CD14-positive monocyte (primary cell): ENCODE measurements around the gene WNT10A. TPM values are rescaled to one million over a fixed set of nuclear protein-coding genes. Genes with fewer than 3 reads are reported as not detected.

Source experiments
- DNase-seq, 3 donors: peaks; one replicate each; pipeline ENCODE4 v3.0.0-alpha.2; 2011 to 2022
- H2AFZ ChIP-seq: 2 replicates; pipeline ENCODE4 v1.6.0; 2012; ENCODE audit warnings: mild to moderate bottlenecking, low read depth, low read length, inconsistent platforms; ENCODE audit not compliant: insufficient read depth, poor library complexity, severe bottlenecking
- H3K27ac ChIP-seq, 2 donors: 1 replicate in 1 of 2; 2 replicates in 1 of 2; pipeline ENCODE4 v1.5.1; 2012 to 2013; ENCODE audit warnings: low read length in 2 of 2, control low read depth in 1 of 2, inconsistent platforms in 1 of 2, low read depth in 1 of 2, mild to moderate bottlenecking in 1 of 2
- H3K27me3 ChIP-seq, 2 donors: one replicate each; pipeline versions ENCODE4 v1.6.0 to v1.6.1; 2011 to 2013; ENCODE audit warnings: low read length in 2 of 2; ENCODE audit not compliant: control insufficient read depth in 2 of 2, insufficient read depth in 2 of 2
- H3K36me3 ChIP-seq, 2 donors: replicated peaks in 1 of 2; 1 replicate in 1 of 2; 2 replicates in 1 of 2; pipeline versions ENCODE4 v1.5.1 to v1.6.1; 2012 to 2013; ENCODE audit warnings: low read length in 2 of 2, control low read depth in 1 of 2, inconsistent platforms in 1 of 2, mild to moderate bottlenecking in 1 of 2; ENCODE audit not compliant: insufficient read depth in 2 of 2, control insufficient read depth in 1 of 2
- H3K4me1 ChIP-seq, 2 donors: 1 replicate in 1 of 2; 2 replicates in 1 of 2; pipeline versions ENCODE4 v1.5.1 to v1.6.1; 2012 to 2013; ENCODE audit warnings: low read length in 2 of 2, control low read depth in 1 of 2, inconsistent platforms in 1 of 2, mild to moderate bottlenecking in 1 of 2, moderate library complexity in 1 of 2; ENCODE audit not compliant: insufficient read depth in 2 of 2, control insufficient read depth in 1 of 2
- H3K4me2 ChIP-seq: replicated peaks from 2 replicates; pipeline ENCODE3; 2012; ENCODE audit warnings: low read length, moderate library complexity, mild to moderate bottlenecking; ENCODE audit not compliant: poor library complexity, severe bottlenecking; ENCODE audit errors: extremely low read depth
- H3K4me3 ChIP-seq, 3 experiments: fragments of 200-600 bp in 1 of 3; sonication (generic) in 1 of 3; replicated peaks in 1 of 3; 1 replicate in 2 of 3; 2 replicates in 1 of 3; pipeline ENCODE4 v1.5.1; 2011 to 2013; ENCODE audit warnings: low read length in 3 of 3, mild to moderate bottlenecking in 3 of 3, control low read depth in 2 of 3, low read depth in 2 of 3, inconsistent platforms in 1 of 3, moderate library complexity in 1 of 3
- H3K79me2 ChIP-seq: 2 replicates; pipeline ENCODE4 v1.6.0; 2012; ENCODE audit warnings: mild to moderate bottlenecking, control low read depth, inconsistent platforms, low read length, moderate library complexity; ENCODE audit not compliant: insufficient read depth
- H3K9ac ChIP-seq: 2 replicates; pipeline ENCODE4 v1.6.0; 2017; ENCODE audit warnings: low read length, mild to moderate bottlenecking; ENCODE audit not compliant: insufficient read depth, poor library complexity, severe bottlenecking
- H3K9me3 ChIP-seq, 2 donors: replicated peaks in 1 of 2; 1 replicate in 1 of 2; 2 replicates in 1 of 2; pipeline versions ENCODE4 v1.5.1 to v1.6.1; 2012 to 2013; ENCODE audit warnings: low read length in 2 of 2, control low read depth in 1 of 2; ENCODE audit not compliant: control insufficient read depth in 1 of 2, insufficient read depth in 1 of 2
- H4K20me1 ChIP-seq: 2 replicates; pipeline ENCODE4 v1.6.0; 2012; ENCODE audit warnings: mild to moderate bottlenecking, low read length, control low read depth, moderate library complexity; ENCODE audit not compliant: insufficient read depth
- H3K27ac Mint-ChIP-seq, 7 donors: one replicate each; pipeline ENCODE4 v1.8.0; 2020; ENCODE audit warnings: mild to moderate bottlenecking in 7 of 7, mixed read lengths in 7 of 7, moderate library complexity in 6 of 7, inconsistent platforms in 2 of 7
- H3K27me3 Mint-ChIP-seq, 3 donors: one replicate each; pipeline ENCODE4 v1.8.0; 2021 to 2022; ENCODE audit warnings: low read depth in 3 of 3, mild to moderate bottlenecking in 3 of 3, mixed read lengths in 3 of 3, moderate library complexity in 3 of 3, inconsistent platforms in 1 of 3
- H3K36me3 Mint-ChIP-seq, 2 donors: one replicate each; pipeline ENCODE4 v1.8.0; 2020; ENCODE audit warnings: mixed read lengths in 2 of 2, inconsistent platforms in 1 of 2, mild to moderate bottlenecking in 1 of 2
- H3K4me1 Mint-ChIP-seq: one replicate; pipeline ENCODE4 v1.8.0; 2020; ENCODE audit warnings: mild to moderate bottlenecking, mixed read lengths
- H3K4me3 Mint-ChIP-seq, 2 donors: one replicate each; pipeline ENCODE4 v1.8.0; 2020; ENCODE audit warnings: mild to moderate bottlenecking in 2 of 2, mixed read lengths in 2 of 2, moderate library complexity in 1 of 2
- H3K9me3 Mint-ChIP-seq, 7 donors: one replicate each; pipeline ENCODE4 v1.8.0; 2020 to 2022; ENCODE audit warnings: mixed read lengths in 7 of 7, mild to moderate bottlenecking in 6 of 7, moderate library complexity in 6 of 7, inconsistent platforms in 2 of 7
- CTCF ChIP-seq: fragments of 200-600 bp; IDR thresholded peaks from one replicate; pipeline ENCODE4 v1.8.0; 2022; ENCODE audit warnings: antibody characterized with exemption, mild to moderate bottlenecking
- WGBS: methylation state at CpG from one replicate; pipeline ENCODE4 v1.1.5; 2013; ENCODE audit warnings: missing lambda C conversion rate; ENCODE audit not compliant: insufficient coverage; 5-methylcytosine and 5-hydroxymethylcytosine counted together
- intact Hi-C, 2 donors: fragments of 100-400 bp; cut with micrococcal nuclease; formaldehyde crosslinking; loops; one replicate each; pipeline versions ENCODE4 v1.15.0 to v1.15.1; 2023
- polyA plus RNA-seq, 3 donors: library from polyadenylated mRNA; depleted of rRNA in 1 of 3; unstranded in 2 of 3; stranded (reverse) in 1 of 3; fragments of 300-500 nt in 2 of 3; fragments of >200 nt in 1 of 3; fragmentation: Illumina TruSeq in 2 of 3; gene quantifications; 1 replicate in 2 of 3; 2 replicates in 1 of 3; pipeline ENCODE4 v1.2.3, GENCODE V29; 2012 to 2021

The WNT10A gene
- polyA plus RNA-seq, 3 donors = 0.04 TPM; not detected in 2

- DNase-seq = no peak
- Histone ChIP-seq H4K20me1 (no peaks in the 10 kb centered on the region), H3K36me3 (no peaks in the 10 kb centered on the region), H3K27me3 (peaks cover 55 to 70% of the 10 kb centered on the region in 2 donors), H3K79me2 (no peaks in the 10 kb centered on the region), H3K9ac (no peak overlapping the region), H2AFZ (no peak overlapping the region), H3K4me2 (no peak overlapping the region), H3K4me3 (no peak overlapping the region), H3K4me1 (peaks cover 16 to 29% of the 10 kb centered on the region in 2 donors), H3K27ac (no peak overlapping the region), H3K9me3 (peaks cover 0 to 23% of the 10 kb centered on the region in 2 donors)
- TF ChIP-seq CTCF = no peak
- 42% methylated on average over 4 of the region's 14 CpGs for WGBS
- H3K9me3 Mint-ChIP-seq = peaks cover 0 to 47% (median 11%) of the 10 kb centered on the region in 7 donors
- peaks cover 66 to 86% (median 85%) of the 10 kb centered on the region in 3 donors for H3K27me3 Mint-ChIP-seq
- H3K4me3 Mint-ChIP-seq = peak overlapping the region in 1 of 2 donors; percentile 58
- H3K4me1 Mint-ChIP-seq = peaks cover 31% of the 10 kb centered on the region
- peaks cover 4% of the 10 kb centered on the region in 2 donors for H3K36me3 Mint-ChIP-seq
- H3K27ac Mint-ChIP-seq = no peak overlapping the region
- intact Hi-C loops = loop anchor here in 1 of 2 donors (2.0 kb wide), 1 partner anchor 37 kb away; no protein-coding TSS in a partner anchor
Measured at GRCh38 chr2:218855305-218856166, 25.1 kb upstream of the WNT10A start.

GRCh38 chr2:218856167-218856895 is 24.3 kb upstream of the WNT10A start:
- H3K9ac ChIP-seq = no peak overlapping the region
- H3K36me3 Mint-ChIP-seq = peaks cover 4% of the 10 kb centered on the region in 2 donors
- no peak overlapping the region for H3K4me3 ChIP-seq
- peak overlapping the region in 1 of 2 donors; percentile 71 for H3K4me3 Mint-ChIP-seq
- H3K9me3 Mint-ChIP-seq = peaks cover 0 to 49% (median 11%) of the 10 kb centered on the region in 7 donors
- peaks cover 36% of the 10 kb centered on the region for H3K4me1 Mint-ChIP-seq
- H3K79me2 ChIP-seq = no peaks in the 10 kb centered on the region
- DNase-seq = no peak
- 18% methylated on average over 1 of the region's 12 CpGs for WGBS
- H3K4me1 ChIP-seq = peaks cover 19 to 35% of the 10 kb centered on the region in 2 donors
- intact Hi-C loops = loop anchor here in 1 of 2 donors (2.0 kb wide), 1 partner anchor 36 kb away; no protein-coding TSS in a partner anchor
- H4K20me1 ChIP-seq = no peaks in the 10 kb centered on the region
- no peak overlapping the region for H2AFZ ChIP-seq
- no peak for TF ChIP-seq CTCF
- no peak overlapping the region for H3K27ac Mint-ChIP-seq
- peaks cover 74 to 89% (median 86%) of the 10 kb centered on the region in 3 donors for H3K27me3 Mint-ChIP-seq
- peaks cover 0 to 26% of the 10 kb centered on the region in 2 donors for H3K9me3 ChIP-seq
- peaks cover 63 to 77% of the 10 kb centered on the region in 2 donors for H3K27me3 ChIP-seq
- H3K36me3 ChIP-seq = no peaks in the 10 kb centered on the region
- H3K27ac ChIP-seq = no peak overlapping the region
- H3K4me2 ChIP-seq = no peak overlapping the region
